ENCODE data around the gene MAP2K6. TPM values are rescaled to one million over a fixed set of nuclear protein-coding genes. Genes with fewer than 3 reads are reported as not detected.

Gene MAP2K6
- total RNA-seq, result 0.72 and 1.8 TPM in 2 replicates

- TF ChIP-seq CTCF (conservative IDR thresholded peaks at IDR 0.05; ENCODE audit: low read depth, low read length), result no peak
- H3K4me3 ChIP-seq (ENCODE audit: low read depth, low read length), result peak within 1 kb of the TSS; percentile 68
- no peak for DNase-seq (ENCODE audit: low read depth)
These were observed at the start of gene MAP2K6 for GRCh38 chr17:69414408-69415274. MAP2K6 (plus strand) TSS chr17:69414697; CDS start chr17:69414985, 288 bp downstream.

- TF ChIP-seq CTCF (conservative IDR thresholded peaks at IDR 0.05; ENCODE audit: low read depth, low read length), result no peak
- no peak overlapping the region for H3K4me3 ChIP-seq (ENCODE audit: low read depth, low read length)
- no peak for DNase-seq (ENCODE audit: low read depth)
These were observed 47.2 kb upstream of the MAP2K6 start for GRCh38 chr17:69367298-69367697.

- DNase-seq (ENCODE audit: low read depth), result no peak
- H3K4me3 ChIP-seq (ENCODE audit: low read depth, low read length), result no peak overlapping the region
- no peak for TF ChIP-seq CTCF (conservative IDR thresholded peaks at IDR 0.05; ENCODE audit: low read depth, low read length)
These were observed 41.4 kb upstream of the MAP2K6 start for GRCh38 chr17:69373069-69373468.

GRCh38 chr17:69375229-69375628, 39.3 kb upstream of the MAP2K6 start:
- no peak for DNase-seq (ENCODE audit: low read depth)
- H3K4me3 ChIP-seq (ENCODE audit: low read depth, low read length), result no peak overlapping the region
- no peak for TF ChIP-seq CTCF (conservative IDR thresholded peaks at IDR 0.05; ENCODE audit: low read depth, low read length)

GRCh38 chr17:69388822-69389442, 25.6 kb upstream of the MAP2K6 start:
- DNase-seq (ENCODE audit: low read depth), result no peak
- no peak for TF ChIP-seq CTCF (conservative IDR thresholded peaks at IDR 0.05; ENCODE audit: low read depth, low read length)
- H3K4me3 ChIP-seq (ENCODE audit: low read depth, low read length), result no peak overlapping the region

GRCh38 chr17:69390795-69391501, 23.5 kb upstream of the MAP2K6 start:
- TF ChIP-seq CTCF (conservative IDR thresholded peaks at IDR 0.05; ENCODE audit: low read depth, low read length), result no peak
- no peak for DNase-seq (ENCODE audit: low read depth)
- no peak overlapping the region for H3K4me3 ChIP-seq (ENCODE audit: low read depth, low read length)

Measured in epithelial cell of proximal tubule (primary cell).